CD14-positive monocyte (primary cell): ENCODE measurements around the gene CPEB1. TPM values are rescaled to one million over a fixed set of nuclear protein-coding genes. Genes with fewer than 3 reads are reported as not detected.
A peak's percentile ranks its signal among the peaks of the same experiment; 100 is the strongest.

Experiments
- DNase-seq, 3 donors: peaks; one replicate each; pipeline ENCODE4 v3.0.0-alpha.2; 2011 to 2022
- H2AFZ ChIP-seq: 2 replicates; pipeline ENCODE4 v1.6.0; 2012; ENCODE audit warnings: mild to moderate bottlenecking, low read depth, low read length, inconsistent platforms; ENCODE audit not compliant: insufficient read depth, poor library complexity, severe bottlenecking
- H3K27ac ChIP-seq, 2 donors: 1 replicate in 1 of 2; 2 replicates in 1 of 2; pipeline ENCODE4 v1.5.1; 2012 to 2013; ENCODE audit warnings: low read length in 2 of 2, control low read depth in 1 of 2, inconsistent platforms in 1 of 2, low read depth in 1 of 2, mild to moderate bottlenecking in 1 of 2
- H3K27me3 ChIP-seq, 2 donors: one replicate each; pipeline versions ENCODE4 v1.6.0 to v1.6.1; 2011 to 2013; ENCODE audit warnings: low read length in 2 of 2; ENCODE audit not compliant: control insufficient read depth in 2 of 2, insufficient read depth in 2 of 2
- H3K36me3 ChIP-seq, 2 donors: replicated peaks in 1 of 2; 1 replicate in 1 of 2; 2 replicates in 1 of 2; pipeline versions ENCODE4 v1.5.1 to v1.6.1; 2012 to 2013; ENCODE audit warnings: low read length in 2 of 2, control low read depth in 1 of 2, inconsistent platforms in 1 of 2, mild to moderate bottlenecking in 1 of 2; ENCODE audit not compliant: insufficient read depth in 2 of 2, control insufficient read depth in 1 of 2
- H3K4me1 ChIP-seq, 2 donors: 1 replicate in 1 of 2; 2 replicates in 1 of 2; pipeline versions ENCODE4 v1.5.1 to v1.6.1; 2012 to 2013; ENCODE audit warnings: low read length in 2 of 2, control low read depth in 1 of 2, inconsistent platforms in 1 of 2, mild to moderate bottlenecking in 1 of 2, moderate library complexity in 1 of 2; ENCODE audit not compliant: insufficient read depth in 2 of 2, control insufficient read depth in 1 of 2
- H3K4me2 ChIP-seq: replicated peaks from 2 replicates; pipeline ENCODE3; 2012; ENCODE audit warnings: low read length, moderate library complexity, mild to moderate bottlenecking; ENCODE audit not compliant: poor library complexity, severe bottlenecking; ENCODE audit errors: extremely low read depth
- H3K4me3 ChIP-seq, 3 experiments: fragments of 200-600 bp in 1 of 3; sonication (generic) in 1 of 3; replicated peaks in 1 of 3; 1 replicate in 2 of 3; 2 replicates in 1 of 3; pipeline ENCODE4 v1.5.1; 2011 to 2013; ENCODE audit warnings: low read length in 3 of 3, mild to moderate bottlenecking in 3 of 3, control low read depth in 2 of 3, low read depth in 2 of 3, inconsistent platforms in 1 of 3, moderate library complexity in 1 of 3
- H3K79me2 ChIP-seq: 2 replicates; pipeline ENCODE4 v1.6.0; 2012; ENCODE audit warnings: mild to moderate bottlenecking, control low read depth, inconsistent platforms, low read length, moderate library complexity; ENCODE audit not compliant: insufficient read depth
- H3K9ac ChIP-seq: 2 replicates; pipeline ENCODE4 v1.6.0; 2017; ENCODE audit warnings: low read length, mild to moderate bottlenecking; ENCODE audit not compliant: insufficient read depth, poor library complexity, severe bottlenecking
- H3K9me3 ChIP-seq, 2 donors: replicated peaks in 1 of 2; 1 replicate in 1 of 2; 2 replicates in 1 of 2; pipeline versions ENCODE4 v1.5.1 to v1.6.1; 2012 to 2013; ENCODE audit warnings: low read length in 2 of 2, control low read depth in 1 of 2; ENCODE audit not compliant: control insufficient read depth in 1 of 2, insufficient read depth in 1 of 2
- H4K20me1 ChIP-seq: 2 replicates; pipeline ENCODE4 v1.6.0; 2012; ENCODE audit warnings: mild to moderate bottlenecking, low read length, control low read depth, moderate library complexity; ENCODE audit not compliant: insufficient read depth
- H3K27ac Mint-ChIP-seq, 7 donors: one replicate each; pipeline ENCODE4 v1.8.0; 2020; ENCODE audit warnings: mild to moderate bottlenecking in 7 of 7, mixed read lengths in 7 of 7, moderate library complexity in 6 of 7, inconsistent platforms in 2 of 7
- H3K27me3 Mint-ChIP-seq, 3 donors: one replicate each; pipeline ENCODE4 v1.8.0; 2021 to 2022; ENCODE audit warnings: low read depth in 3 of 3, mild to moderate bottlenecking in 3 of 3, mixed read lengths in 3 of 3, moderate library complexity in 3 of 3, inconsistent platforms in 1 of 3
- H3K36me3 Mint-ChIP-seq, 2 donors: one replicate each; pipeline ENCODE4 v1.8.0; 2020; ENCODE audit warnings: mixed read lengths in 2 of 2, inconsistent platforms in 1 of 2, mild to moderate bottlenecking in 1 of 2
- H3K4me1 Mint-ChIP-seq: one replicate; pipeline ENCODE4 v1.8.0; 2020; ENCODE audit warnings: mild to moderate bottlenecking, mixed read lengths
- H3K4me3 Mint-ChIP-seq, 2 donors: one replicate each; pipeline ENCODE4 v1.8.0; 2020; ENCODE audit warnings: mild to moderate bottlenecking in 2 of 2, mixed read lengths in 2 of 2, moderate library complexity in 1 of 2
- H3K9me3 Mint-ChIP-seq, 7 donors: one replicate each; pipeline ENCODE4 v1.8.0; 2020 to 2022; ENCODE audit warnings: mixed read lengths in 7 of 7, mild to moderate bottlenecking in 6 of 7, moderate library complexity in 6 of 7, inconsistent platforms in 2 of 7
- CTCF ChIP-seq: fragments of 200-600 bp; IDR thresholded peaks from one replicate; pipeline ENCODE4 v1.8.0; 2022; ENCODE audit warnings: antibody characterized with exemption, mild to moderate bottlenecking
- WGBS: methylation state at CpG from one replicate; pipeline ENCODE4 v1.1.5; 2013; ENCODE audit warnings: missing lambda C conversion rate; ENCODE audit not compliant: insufficient coverage; 5-methylcytosine and 5-hydroxymethylcytosine counted together
- intact Hi-C, 2 donors: fragments of 100-400 bp; cut with micrococcal nuclease; formaldehyde crosslinking; loops; one replicate each; pipeline versions ENCODE4 v1.15.0 to v1.15.1; 2023
- polyA plus RNA-seq, 3 donors: library from polyadenylated mRNA; depleted of rRNA in 1 of 3; unstranded in 2 of 3; stranded (reverse) in 1 of 3; fragments of 300-500 nt in 2 of 3; fragments of >200 nt in 1 of 3; fragmentation: Illumina TruSeq in 2 of 3; gene quantifications; 1 replicate in 2 of 3; 2 replicates in 1 of 3; pipeline ENCODE4 v1.2.3, GENCODE V29; 2012 to 2021

The CPEB1 gene
- polyA plus RNA-seq, 3 donors: not detected

DNA sequence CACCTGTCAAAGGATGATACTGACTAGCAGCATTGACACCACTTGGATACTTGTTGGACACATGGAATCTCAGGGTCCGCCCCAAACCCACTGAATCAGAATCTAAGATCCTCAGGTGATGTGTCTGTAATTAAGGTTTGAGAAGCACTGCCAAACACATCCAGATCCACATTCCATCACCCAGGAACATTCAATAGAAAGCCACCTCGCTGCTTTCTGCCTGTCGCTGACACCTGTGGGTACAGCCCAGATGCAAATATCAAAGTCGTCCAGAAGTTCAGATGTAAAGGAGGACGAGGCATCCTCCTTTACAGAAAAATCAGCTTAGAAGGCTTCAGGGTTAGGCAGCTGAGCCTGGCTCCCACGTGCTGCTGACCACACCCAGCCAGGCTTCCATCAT, 101.7 kb downstream of the CPEB1 start:
- intact Hi-C loops: loop anchor here in 1 of 2 donors (5.0 kb wide), 1 partner anchor 452 kb away; no protein-coding TSS in a partner anchor
- Histone ChIP-seq H4K20me1 (no peaks in the 10 kb centered on the region), H3K36me3 (no peaks in the 10 kb centered on the region), H3K79me2 (peaks cover 5% of the 10 kb centered on the region), H3K27ac (no peak overlapping the region), H3K27me3 (peaks cover 0 to 3% of the 10 kb centered on the region in 2 donors), H3K9me3 (no peaks in the 10 kb centered on the region), H3K4me1 (peaks cover 6 to 11% of the 10 kb centered on the region in 2 donors), H3K4me3 (no peak overlapping the region), H2AFZ (no peak overlapping the region), H3K4me2 (no peak overlapping the region), H3K9ac (no peak overlapping the region)
- peaks cover 12% of the 10 kb centered on the region for H3K4me1 Mint-ChIP-seq
- 87% methylated on average over 5 of the region's 6 CpGs for WGBS
- H3K27me3 Mint-ChIP-seq: peaks cover 0 to 6% (median 3%) of the 10 kb centered on the region in 3 donors
- no peak for DNase-seq
- no peak overlapping the region for H3K4me3 Mint-ChIP-seq
- H3K9me3 Mint-ChIP-seq: no peaks in the 10 kb centered on the region
- H3K27ac Mint-ChIP-seq: no peak overlapping the region
- TF ChIP-seq CTCF: no peak
- no peaks in the 10 kb centered on the region for H3K36me3 Mint-ChIP-seq

DNA sequence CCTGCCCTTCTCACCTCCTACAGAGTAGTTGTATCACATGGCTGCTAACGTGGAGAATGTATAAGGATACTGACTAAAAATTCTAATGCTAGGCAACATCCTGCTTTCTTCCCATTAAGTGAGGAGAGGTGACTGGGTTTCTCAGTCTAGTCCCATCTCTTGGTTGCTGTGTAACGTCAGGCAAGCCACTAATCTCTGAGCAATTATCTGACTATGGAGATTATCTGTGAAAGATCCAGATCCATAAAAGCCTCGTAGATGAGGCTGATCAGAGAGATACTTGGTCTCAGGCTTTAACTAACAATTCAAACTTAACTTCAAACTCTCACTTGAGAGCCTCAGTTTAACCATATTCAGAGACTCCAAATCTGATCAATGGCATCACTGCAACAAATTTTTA, 102.2 kb downstream of the CPEB1 start:
- Histone ChIP-seq H3K4me3 (no peak overlapping the region), H3K79me2 (peaks cover 7% of the 10 kb centered on the region), H3K27me3 (peaks cover 0 to 3% of the 10 kb centered on the region in 2 donors), H3K4me2 (no peak overlapping the region), H3K36me3 (no peaks in the 10 kb centered on the region), H3K9me3 (no peaks in the 10 kb centered on the region), H3K4me1 (peaks cover 6 to 11% of the 10 kb centered on the region in 2 donors), H3K27ac (no peak overlapping the region), H3K9ac (no peak overlapping the region), H4K20me1 (no peaks in the 10 kb centered on the region), H2AFZ (no peak overlapping the region)
- DNase-seq: no peak
- no peaks in the 10 kb centered on the region for H3K9me3 Mint-ChIP-seq
- H3K4me1 Mint-ChIP-seq: peaks cover 12% of the 10 kb centered on the region
- no peak overlapping the region for H3K27ac Mint-ChIP-seq
- H3K27me3 Mint-ChIP-seq: peaks cover 0 to 6% (median 3%) of the 10 kb centered on the region in 3 donors
- intact Hi-C loops: loop anchor here in 1 of 2 donors (5.0 kb wide), 1 partner anchor 452 kb away; no protein-coding TSS in a partner anchor
- no peak for TF ChIP-seq CTCF
- peak overlapping the region in 1 of 2 donors; percentile 35 for H3K4me3 Mint-ChIP-seq
- H3K36me3 Mint-ChIP-seq: no peaks in the 10 kb centered on the region
- WGBS: 100% methylated on average over 1 of the region's 3 CpGs
